Activated CD4-positive, alpha-beta T cell treated with anti-CD3 and anti-CD28 coated beads for 48 hours (primary cell): ENCODE measurements around the gene CLDND2.

ENCODE experiments used
- DNase-seq: peaks from one replicate; pipeline ENCODE4 v3.0.0-alpha.2; 2020

The CLDND2 gene

GRCh38 chr19:51352783-51353360 lies 15.9 kb downstream of the CLDND2 start:
- DNase-seq = no peak

DNA sequence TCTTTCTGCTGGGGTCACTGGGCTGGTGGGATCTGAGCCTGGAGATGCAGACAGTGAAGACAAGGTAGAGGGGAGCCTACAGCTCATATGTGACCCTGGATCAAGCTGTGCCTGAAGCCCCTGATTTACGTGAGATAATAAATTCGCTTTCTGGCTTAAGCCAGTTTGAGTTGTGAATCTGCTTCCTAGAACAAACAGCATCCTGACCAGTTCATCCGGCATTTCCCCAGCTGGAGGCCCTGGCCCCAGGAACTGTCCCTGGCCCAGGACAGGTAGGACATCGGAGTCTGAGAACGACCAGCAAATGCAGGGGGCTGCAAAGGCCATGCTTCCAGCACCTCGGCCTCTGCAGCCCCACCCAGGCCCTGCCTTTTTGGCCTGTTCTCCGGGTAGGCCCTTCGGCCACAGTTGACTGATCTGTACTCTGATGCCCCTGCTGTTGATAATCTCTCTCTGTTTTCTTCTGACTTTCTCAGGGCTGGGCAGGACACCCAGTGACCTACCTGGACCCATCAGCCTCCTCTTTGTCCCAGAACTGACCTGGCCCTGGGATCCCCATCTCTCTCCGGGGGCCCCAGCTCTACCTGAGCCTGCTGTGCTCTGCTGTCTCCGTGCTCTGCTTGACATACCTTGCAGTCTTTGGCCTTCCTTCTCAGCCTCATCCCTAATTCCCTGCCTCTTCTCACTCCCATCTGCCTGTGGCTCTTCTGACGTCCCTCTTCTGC lies 17.4 kb downstream of the CLDND2 start:
- DNase-seq = no peak

DNA sequence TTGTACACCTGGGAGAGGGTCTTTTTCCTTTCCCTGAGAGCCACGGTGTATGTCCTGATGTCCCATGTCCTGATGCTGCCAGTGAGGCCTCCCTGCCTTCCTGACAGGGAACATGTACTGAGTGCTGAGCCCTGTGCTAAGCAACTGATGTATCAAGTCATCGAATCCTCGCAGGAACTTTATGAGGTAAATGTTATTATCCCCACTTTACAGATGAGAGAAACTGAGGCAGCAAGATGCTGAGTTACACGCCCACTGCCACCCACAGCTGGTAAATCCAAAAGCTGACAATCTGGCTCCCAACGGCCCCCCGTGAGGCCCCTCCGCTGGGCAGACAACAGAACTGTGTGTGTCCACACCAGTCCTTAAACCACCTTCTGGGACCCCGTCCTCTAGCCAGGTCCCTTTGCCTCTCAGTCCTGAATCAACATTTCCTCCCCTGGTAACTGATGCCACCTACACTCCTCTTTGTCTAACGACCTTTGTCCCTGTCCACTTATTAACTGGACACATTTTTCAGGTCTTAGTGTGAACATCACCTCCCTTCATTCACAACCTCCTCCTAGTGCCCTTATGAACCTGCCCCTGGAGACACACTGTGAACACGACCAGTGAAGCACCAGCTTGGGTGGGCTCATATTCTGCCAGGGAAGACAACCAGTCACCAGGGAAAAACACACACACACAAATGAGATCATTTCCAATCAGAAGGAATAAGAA lies 21.4 kb downstream of the CLDND2 start:
- no peak for DNase-seq

DNA sequence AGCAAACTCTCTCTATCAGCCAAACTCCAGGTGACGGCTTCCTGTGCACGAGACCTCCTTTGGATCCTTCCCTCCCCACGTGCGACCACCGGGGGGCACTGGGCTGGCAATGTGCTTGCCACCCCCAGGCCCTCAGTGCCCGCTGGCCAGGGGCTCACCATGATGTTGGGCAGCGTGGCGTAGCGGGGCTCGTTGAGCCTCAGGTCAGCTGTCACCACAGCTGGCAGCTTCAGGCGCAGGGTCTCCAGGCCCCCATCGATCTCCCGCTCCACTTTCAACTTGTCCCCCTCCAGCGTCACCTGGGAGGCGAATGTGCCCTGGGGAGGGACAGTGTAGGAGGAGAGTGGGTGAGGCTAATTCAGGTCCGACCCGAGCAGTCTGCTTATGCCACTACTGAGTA lies 22.1 kb downstream of the CLDND2 start:
- no peak for DNase-seq

DNA sequence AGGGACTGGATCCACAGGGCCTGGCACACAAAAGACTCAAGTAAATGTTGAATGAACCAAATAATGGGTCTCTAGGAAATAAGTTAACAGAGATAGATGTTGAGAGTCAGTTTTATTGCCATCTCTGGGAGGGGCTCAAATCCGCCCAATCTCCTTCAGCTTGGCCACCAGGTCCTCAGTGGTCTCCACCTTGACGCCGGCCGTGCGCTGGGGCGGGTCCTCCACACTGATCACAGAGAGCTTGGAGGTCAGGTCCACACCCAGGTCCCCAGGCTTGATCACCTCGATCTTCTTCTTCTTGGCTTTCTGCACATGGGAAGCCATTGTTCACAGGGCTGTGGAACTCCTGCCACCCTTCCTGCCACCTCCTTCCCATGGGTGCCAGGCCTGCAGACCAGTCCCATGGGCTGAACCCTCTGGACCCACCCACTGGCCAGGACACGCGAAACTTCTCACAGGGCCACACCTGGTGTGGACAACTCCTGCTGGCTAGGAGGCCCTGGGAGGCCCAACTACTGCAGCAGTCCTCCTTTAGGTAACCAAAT lies 23.7 kb downstream of the CLDND2 start:
- DNase-seq = no peak

DNA sequence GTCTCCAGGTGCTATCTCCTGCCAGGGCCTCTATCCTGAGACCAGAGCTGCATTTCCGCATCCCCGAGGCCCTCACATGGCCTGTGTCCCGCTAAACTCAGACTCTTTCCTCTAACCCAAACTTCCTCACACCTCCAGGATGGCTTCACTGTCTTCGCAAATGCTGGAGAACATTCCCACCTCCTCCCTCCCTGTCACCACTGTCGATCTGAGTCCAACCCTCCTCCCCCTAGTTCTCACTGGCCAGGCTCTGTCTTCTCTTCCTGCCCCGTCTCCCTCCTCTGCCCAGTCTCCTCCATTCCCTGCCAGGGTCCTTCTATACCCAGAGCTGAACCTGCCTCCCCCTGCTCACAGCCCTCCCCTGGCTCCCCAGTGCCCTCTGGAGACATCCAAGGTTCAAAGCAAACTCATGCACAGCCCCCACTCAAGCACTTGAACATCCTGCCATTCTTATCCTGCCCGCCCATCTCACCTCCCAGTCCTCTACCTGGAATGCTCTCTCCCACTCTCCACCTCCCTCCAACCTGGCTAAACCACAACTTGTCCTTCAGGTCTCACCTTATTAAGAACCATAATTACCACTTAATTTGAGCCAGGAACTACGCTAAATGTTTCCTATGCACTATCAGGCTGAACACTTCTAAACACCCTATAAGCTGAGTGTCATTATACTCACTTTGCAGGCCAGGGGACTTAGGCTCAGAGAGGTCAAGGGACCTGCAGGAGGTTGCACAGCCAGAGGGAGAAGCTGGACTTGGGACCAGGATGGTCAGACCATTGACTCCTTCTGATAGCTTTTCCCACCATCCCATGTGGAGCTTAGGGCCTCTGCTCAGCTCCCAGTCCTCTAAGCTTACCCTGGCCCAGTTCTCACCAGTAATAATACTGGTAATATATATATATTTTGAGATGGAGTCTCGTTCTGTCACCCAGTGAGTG lies 25.9 kb downstream of the CLDND2 start:
- DNase-seq = no peak

- DNase-seq = no peak
These were observed 26.7 kb downstream of the CLDND2 start, which contains the start of gene VSIG10L for GRCh38 chr19:51341976-51342580. VSIG10L (minus strand) TSS chr19:51342139; CDS start chr19:51342124, 15 bp downstream.

DNA sequence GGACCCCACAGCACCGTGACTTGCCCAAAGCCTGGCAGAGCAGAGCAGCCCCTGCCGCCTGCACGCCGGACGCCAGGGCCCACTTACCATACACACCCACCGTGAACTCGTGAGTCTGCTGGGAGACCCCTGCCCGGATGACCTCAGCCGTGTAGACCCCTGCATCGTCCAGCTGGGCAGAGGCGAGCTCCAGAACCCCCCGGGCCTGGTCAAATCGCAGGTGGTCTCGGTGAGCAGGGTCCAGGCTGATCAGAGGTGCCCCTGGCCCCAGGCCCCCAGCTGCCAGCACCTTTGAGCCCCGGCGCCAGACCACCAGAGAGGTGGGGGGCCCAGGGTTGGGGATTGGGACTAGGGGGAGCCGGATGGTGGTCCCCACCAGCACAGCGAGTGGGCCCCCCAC lies 27.7 kb downstream of the CLDND2 start:
- DNase-seq = no peak

- peak; percentile 99 for DNase-seq
These were observed 28.8 kb downstream of the CLDND2 start for GRCh38 chr19:51339687-51340656.

DNA sequence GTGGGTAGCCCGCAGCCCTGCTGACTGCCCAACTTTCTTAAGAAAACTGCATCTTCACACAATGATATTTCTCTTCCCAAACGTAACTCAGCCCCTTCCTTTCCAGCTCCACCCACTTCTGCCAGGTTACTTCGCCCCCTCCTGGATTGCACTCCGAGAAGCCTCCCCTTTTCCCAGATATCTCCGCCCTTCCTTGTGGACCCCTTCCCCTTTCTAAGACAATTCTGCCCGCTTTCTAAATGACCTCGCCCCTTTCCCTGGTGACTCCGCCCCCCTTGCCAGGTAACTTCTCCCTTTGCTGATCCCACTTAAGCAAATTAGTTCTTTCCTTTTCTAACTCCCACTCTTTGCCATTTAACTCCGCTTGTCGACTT lies 29.5 kb downstream of the CLDND2 start:
- no peak for DNase-seq

GRCh38 chr19:51338563-51339312 lies 30.1 kb downstream of the CLDND2 start:
- DNase-seq = peak; percentile 94

GRCh38 chr19:51337861-51338562 lies 30.8 kb downstream of the CLDND2 start:
- DNase-seq = no peak

DNA sequence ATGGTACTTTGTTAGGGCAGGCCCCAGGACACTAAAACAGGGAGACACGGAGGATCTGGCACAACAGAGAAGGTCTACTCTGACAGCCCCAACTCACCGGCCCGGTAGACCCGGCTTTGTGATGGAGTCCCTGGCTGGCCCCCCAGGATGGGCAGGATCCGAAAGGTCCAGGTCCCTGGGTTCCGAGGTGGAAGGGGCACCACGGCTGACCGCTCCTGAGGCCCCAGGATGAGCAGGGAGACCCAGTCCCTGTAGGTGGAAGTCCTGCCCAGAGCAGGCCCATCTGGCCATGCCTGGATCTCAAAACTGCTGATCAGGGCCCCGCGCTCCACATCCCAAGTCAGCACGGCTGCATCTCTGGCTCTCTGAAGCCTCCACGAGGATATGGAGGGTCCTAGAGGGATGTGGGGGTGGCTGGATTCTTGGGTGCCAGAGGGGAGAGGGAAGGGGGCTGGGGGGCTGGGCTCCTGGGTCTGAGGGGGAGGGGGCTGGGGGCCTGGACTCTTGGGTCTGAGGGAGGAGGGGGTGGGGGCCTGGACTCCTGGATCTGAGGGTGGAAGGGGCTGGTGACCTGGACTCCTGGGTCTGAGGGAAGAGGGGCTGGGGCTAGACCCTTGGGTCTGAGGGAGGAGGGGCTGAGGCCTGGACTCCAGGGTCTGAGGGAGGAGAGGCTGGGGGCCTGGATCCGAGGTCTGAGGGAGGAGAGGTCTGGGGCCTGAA lies 31.5 kb downstream of the CLDND2 start:
- no peak for DNase-seq

DNA sequence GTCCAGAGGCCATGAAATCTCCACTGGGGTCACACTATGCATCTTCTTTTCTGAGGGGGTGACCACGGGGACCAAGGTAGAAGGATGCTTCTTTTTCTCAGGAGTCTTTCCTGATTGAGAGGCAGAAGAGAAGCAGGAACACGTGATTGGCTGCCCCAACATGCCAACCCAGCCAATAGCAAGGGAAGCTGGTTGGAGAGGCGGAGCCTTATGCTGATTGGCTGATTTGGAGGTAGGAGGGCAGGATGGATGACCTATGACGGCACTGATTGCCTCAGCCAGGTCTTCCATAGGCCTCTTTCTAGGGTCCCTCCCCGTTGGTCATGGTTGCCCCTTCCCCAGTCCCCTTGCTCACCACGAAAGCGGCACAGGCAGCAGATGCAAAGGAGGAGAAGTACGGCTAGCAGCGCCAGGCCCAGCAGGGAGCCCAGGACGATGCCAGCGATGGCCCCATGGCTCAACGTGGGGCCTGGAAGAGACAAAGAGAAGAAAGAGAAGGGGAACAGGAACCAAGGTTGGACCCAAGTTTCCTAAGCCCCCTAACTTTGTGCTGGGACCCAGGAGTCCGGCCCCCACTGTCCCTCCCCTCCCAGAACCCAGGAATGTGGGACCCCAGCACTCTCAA lies 34.9 kb downstream of the CLDND2 start:
- DNase-seq = peak; percentile 54

DNA sequence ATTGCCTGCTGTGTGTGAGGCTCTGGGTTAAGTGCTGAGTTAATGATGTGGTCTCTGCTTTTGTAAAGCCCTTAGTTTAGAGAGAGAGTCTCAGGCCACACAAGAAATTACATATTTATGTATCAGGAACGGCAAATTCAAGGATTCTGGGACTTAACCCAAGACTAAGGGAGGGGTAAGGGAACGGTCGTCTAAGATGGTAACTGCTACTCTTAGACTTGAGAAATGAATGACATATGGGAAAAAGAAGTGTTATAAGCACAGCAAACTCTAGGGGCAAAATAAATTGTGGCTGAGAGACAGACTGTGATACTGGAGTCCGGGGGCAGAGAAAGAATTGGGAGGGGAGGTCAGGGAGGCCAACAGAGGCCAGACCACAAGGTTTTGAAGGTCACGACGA lies 37.1 kb downstream of the CLDND2 start:
- no peak for DNase-seq

DNA sequence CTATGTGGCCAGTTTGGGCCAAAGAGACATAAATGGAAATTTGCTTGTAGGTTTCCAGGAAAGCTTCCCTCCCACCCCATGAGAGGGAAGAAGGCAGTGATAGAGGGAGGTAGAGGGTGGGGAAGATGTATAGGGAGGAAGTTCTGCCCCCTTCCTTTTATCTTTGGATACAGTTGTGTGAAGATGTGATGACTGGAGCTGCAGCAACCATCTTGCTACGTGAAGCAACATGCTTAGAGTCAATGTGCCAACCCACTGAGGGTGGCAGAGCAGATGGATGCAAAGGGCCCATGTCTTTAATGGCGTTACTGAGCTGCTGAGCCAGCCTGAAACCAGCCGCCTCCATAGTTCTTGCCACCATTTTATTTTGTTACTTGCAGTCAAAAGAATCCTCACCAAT lies 37.6 kb downstream of the CLDND2 start:
- no peak for DNase-seq

DNA sequence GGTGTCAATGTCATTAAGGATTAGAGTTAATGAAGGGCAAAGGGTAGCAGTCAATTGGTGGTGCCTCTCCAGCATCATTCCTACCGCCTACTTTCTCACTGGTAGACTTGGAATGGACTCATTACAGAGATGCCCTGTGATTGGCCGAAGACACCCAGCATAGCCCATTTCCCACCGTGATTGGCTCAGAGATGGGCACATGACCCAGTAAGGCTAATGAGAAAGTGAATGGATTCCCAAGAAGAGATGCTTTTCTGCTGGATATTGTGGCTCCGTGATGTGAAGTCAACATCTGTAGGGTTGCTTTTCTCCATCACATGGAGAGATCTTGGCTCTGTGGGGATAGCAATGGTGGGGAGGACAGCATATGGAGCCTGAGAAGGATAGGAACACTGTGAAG lies 38.4 kb downstream of the CLDND2 start:
- DNase-seq = no peak

DNA sequence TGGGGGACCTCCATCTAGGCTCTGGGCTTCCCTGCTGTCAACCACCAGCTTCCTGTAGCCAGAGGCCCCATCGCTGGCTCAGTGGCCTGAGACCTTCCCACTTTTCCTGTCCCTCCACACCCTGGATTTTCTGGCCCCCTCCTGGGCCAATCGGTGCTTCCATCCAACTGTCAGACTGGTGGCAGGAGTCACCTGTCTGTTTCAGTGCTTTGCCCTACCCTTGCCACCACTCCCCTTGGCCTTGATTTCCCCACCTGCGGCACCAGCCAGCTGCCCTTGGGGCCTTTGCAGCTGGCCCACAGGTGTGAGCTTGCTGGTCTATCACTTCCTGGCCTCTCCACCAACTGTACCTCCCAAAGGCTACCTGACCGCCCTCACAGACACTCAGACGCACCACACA lies 39.4 kb downstream of the CLDND2 start:
- DNase-seq = no peak
